Peyer's patch (tissue), 4 donors: ENCODE results near the gene SLCO4A1.

Source experiments
- POLR2A ChIP-seq, 2 donors: fragments of 450-650 bp; IDR thresholded peaks; one replicate each; pipeline ENCODE4 v1.5.1; 2017; ENCODE audit warnings: antibody characterized with exemption in 2 of 2, mild to moderate bottlenecking in 2 of 2, moderate library complexity in 2 of 2
- TF ChIP-seq, protein P1 (sequence below), 6 experiments: fragments of 450-650 bp in 4 of 6; fragments of 200-600 bp in 2 of 6; sonication (generic) in 1 of 6; IDR thresholded peaks; one replicate each; pipeline ENCODE4 v1.5.1; 2017 to 2019; ENCODE audit warnings: antibody characterized with exemption in 6 of 6, mild to moderate bottlenecking in 3 of 6, moderate library complexity in 1 of 6

DNA sequence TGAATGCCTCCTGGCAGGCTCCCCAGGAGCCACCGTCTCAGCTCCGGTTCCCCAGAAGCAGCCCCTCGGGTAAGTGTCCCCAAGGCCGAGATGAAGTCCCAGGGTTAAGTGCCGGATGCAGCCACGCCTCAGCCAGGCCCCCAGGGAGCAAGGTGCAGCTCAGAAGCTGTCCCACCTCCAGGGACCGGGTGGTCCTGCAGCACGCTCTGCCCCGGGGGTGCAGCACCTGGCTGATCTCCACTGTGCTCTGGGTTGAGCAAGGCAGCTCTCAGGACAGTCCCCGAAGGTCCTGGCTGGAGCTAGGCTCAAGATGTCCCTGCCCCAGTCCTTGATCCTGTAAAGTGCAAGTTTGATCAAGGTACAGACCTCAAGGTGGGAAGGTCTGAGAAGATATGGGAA, 51.2 kb downstream of the SLCO4A1 start:
- no peak for TF ChIP-seq POLR2A (IDR thresholded peaks at IDR 0.05)
- TF ChIP-seq, protein P1, sequence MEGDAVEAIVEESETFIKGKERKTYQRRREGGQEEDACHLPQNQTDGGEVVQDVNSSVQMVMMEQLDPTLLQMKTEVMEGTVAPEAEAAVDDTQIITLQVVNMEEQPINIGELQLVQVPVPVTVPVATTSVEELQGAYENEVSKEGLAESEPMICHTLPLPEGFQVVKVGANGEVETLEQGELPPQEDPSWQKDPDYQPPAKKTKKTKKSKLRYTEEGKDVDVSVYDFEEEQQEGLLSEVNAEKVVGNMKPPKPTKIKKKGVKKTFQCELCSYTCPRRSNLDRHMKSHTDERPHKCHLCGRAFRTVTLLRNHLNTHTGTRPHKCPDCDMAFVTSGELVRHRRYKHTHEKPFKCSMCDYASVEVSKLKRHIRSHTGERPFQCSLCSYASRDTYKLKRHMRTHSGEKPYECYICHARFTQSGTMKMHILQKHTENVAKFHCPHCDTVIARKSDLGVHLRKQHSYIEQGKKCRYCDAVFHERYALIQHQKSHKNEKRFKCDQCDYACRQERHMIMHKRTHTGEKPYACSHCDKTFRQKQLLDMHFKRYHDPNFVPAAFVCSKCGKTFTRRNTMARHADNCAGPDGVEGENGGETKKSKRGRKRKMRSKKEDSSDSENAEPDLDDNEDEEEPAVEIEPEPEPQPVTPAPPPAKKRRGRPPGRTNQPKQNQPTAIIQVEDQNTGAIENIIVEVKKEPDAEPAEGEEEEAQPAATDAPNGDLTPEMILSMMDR (IDR thresholded peaks at IDR 0.05), result no peak
